Esophagus squamous epithelium (tissue), 5 donors: ENCODE data around the gene DOK4. TPM values are rescaled to one million over a fixed set of nuclear protein-coding genes. Genes with fewer than 3 reads are reported as not detected.

Experiments
- DNase-seq: peaks from one replicate; lab custom pipeline; 2025; lab: John Stamatoyannopoulos, UW
- H3K27ac ChIP-seq, 4 donors: fragments of 200-600 bp; sonication (generic); one replicate each; pipeline ENCODE4 v1.5.1; 2016 to 2019; ENCODE audit warnings: mild to moderate bottlenecking in 1 of 4
- H3K27me3 ChIP-seq, 4 donors: fragments of 200-600 bp; sonication (generic); 1 replicate in 3 of 4; 2 replicates in 1 of 4; pipeline versions ENCODE4 v1.5.1 to v1.6.0; 2017 to 2021; ENCODE audit warnings: antibody characterized with exemption in 1 of 4
- H3K36me3 ChIP-seq, 3 donors: fragments of 200-600 bp; sonication (generic); one replicate each; pipeline ENCODE4 v1.5.1; 2016 to 2019
- H3K4me1 ChIP-seq, 3 donors: fragments of 200-600 bp; sonication (generic); one replicate each; pipeline ENCODE4 v1.5.1; 2017 to 2019
- H3K4me3 ChIP-seq, 4 donors: fragments of 200-600 bp; sonication (generic); 1 replicate in 3 of 4; 2 replicates in 1 of 4; pipeline ENCODE4 v1.5.1; 2016 to 2019; ENCODE audit warnings: mild to moderate bottlenecking in 2 of 4, moderate library complexity in 1 of 4
- H3K9me3 ChIP-seq, 3 donors: fragments of 200-600 bp; sonication (generic); one replicate each; pipeline ENCODE4 v1.5.1; 2016 to 2019
- POLR2A ChIP-seq, 4 donors: fragments of 450-650 bp; IDR thresholded peaks; one replicate each; pipeline ENCODE4 v1.6.1; 2017; ENCODE audit warnings: antibody characterized with exemption in 4 of 4, mild to moderate bottlenecking in 4 of 4, moderate library complexity in 3 of 4
- WGBS, 2 donors: methylation state at CpG; one replicate each; pipeline ENCODE4 v1.1.5; 2018; 5-methylcytosine and 5-hydroxymethylcytosine counted together
- intact Hi-C: fragments of 100-400 bp; cut with DNase I; formaldehyde crosslinking; loops from one replicate; pipeline ENCODE4 v1.15.0; 2022
- total RNA-seq, 4 donors: library from RNA; depleted of rRNA; stranded (reverse); fragments of >200 nt; gene quantifications; one replicate each; pipeline ENCODE4 v1.1.0, GENCODE V29; 2016
- TF ChIP-seq, protein P1 (sequence below), 6 experiments: fragments of 450-650 bp in 4 of 6; fragments of 200-600 bp in 2 of 6; sonication (generic) in 2 of 6; IDR thresholded peaks; one replicate each; pipeline ENCODE4 v1.5.1; 2016 to 2019; ENCODE audit warnings: antibody characterized with exemption in 6 of 6, mild to moderate bottlenecking in 4 of 6, moderate library complexity in 4 of 6
- donor health status: DM: yes; HTN: yes; CAD: no.

The DOK4 gene
- total RNA-seq, 4 donors from 2014 or later, result 20.7 to 42.7 (median 28.8) TPM

- Histone ChIP-seq H3K9me3 (no peaks in the 10 kb centered on the region), H3K27ac (no peak overlapping the region), H3K4me1 (no peaks in the 10 kb centered on the region), H3K36me3 (peaks cover 0 to 14% (median 0%) of the 10 kb centered on the region in 3 donors), H3K27me3 (peaks cover 0 to 5% (median 0%) of the 10 kb centered on the region in 4 donors), H3K4me3 (no peak overlapping the region)
- 92% methylated on average over 2 of the region's 3 CpGs; no CpG with 5 or more reads in 1 of the 2 donors for WGBS, 2 donors
- DNase-seq, result no peak
- intact Hi-C loops, result no loop called here
- TF ChIP-seq POLR2A (IDR thresholded peaks at IDR 0.05), result no peak
- TF ChIP-seq, protein P1, sequence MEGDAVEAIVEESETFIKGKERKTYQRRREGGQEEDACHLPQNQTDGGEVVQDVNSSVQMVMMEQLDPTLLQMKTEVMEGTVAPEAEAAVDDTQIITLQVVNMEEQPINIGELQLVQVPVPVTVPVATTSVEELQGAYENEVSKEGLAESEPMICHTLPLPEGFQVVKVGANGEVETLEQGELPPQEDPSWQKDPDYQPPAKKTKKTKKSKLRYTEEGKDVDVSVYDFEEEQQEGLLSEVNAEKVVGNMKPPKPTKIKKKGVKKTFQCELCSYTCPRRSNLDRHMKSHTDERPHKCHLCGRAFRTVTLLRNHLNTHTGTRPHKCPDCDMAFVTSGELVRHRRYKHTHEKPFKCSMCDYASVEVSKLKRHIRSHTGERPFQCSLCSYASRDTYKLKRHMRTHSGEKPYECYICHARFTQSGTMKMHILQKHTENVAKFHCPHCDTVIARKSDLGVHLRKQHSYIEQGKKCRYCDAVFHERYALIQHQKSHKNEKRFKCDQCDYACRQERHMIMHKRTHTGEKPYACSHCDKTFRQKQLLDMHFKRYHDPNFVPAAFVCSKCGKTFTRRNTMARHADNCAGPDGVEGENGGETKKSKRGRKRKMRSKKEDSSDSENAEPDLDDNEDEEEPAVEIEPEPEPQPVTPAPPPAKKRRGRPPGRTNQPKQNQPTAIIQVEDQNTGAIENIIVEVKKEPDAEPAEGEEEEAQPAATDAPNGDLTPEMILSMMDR (IDR thresholded peaks at IDR 0.05), result no peak
These were observed 21.7 kb upstream of the DOK4 start for GRCh38 chr16:57508035-57508425.

- DNase-seq, result no peak
These were observed 21.1 kb upstream of the DOK4 start for GRCh38 chr16:57507136-57508034.

DNA sequence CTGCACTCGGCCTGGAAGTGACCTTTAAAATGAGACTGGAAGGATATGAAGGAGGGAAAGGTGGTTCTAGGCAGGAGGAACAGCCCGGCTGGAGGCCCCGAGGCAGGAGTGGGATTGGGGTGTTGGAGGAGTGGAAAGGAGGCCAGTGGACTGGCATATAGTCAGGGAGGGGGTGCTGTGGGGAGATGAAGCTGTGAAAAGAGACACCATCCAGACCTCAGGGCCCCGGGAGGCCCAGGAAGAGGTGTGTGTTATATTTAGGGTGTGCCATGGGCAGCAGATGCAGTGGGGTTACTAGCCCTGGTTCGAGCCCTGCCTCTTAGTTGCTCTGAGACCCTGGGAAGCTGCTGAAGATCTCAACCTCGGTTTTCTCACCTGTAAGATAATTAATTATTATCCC lies 18.9 kb upstream of the DOK4 start:
- 60 to 75% methylated on average over 5 to 6 of the region's 6 CpGs for WGBS, 2 donors
- no peaks in the 10 kb centered on the region for H3K36me3 ChIP-seq
- H3K9me3 ChIP-seq, result no peaks in the 10 kb centered on the region
- H3K4me3 ChIP-seq, result no peak overlapping the region
- no peak overlapping the region for H3K27ac ChIP-seq
- H3K4me1 ChIP-seq, result no peaks in the 10 kb centered on the region
- peaks cover 0 to 5% (median 0%) of the 10 kb centered on the region in 4 donors for H3K27me3 ChIP-seq
- TF ChIP-seq, protein P1 (IDR thresholded peaks at IDR 0.05), result no peak
- TF ChIP-seq POLR2A (IDR thresholded peaks at IDR 0.05), result no peak
- intact Hi-C loops, result no loop called here
- no peak for DNase-seq

More at GRCh38 chr16:57507136-57508034, 21.1 kb upstream of the DOK4 start:
- H3K9me3 ChIP-seq, result no peaks in the 10 kb centered on the region
- intact Hi-C loops, result no loop called here
- H3K27me3 ChIP-seq, result peaks cover 0 to 5% (median 0%) of the 10 kb centered on the region in 4 donors
- peaks cover 0 to 8% (median 0%) of the 10 kb centered on the region in 3 donors for H3K36me3 ChIP-seq
- H3K27ac ChIP-seq, result no peak overlapping the region
- no peak overlapping the region for H3K4me3 ChIP-seq
- no peaks in the 10 kb centered on the region for H3K4me1 ChIP-seq
- 72 to 82% methylated on average over 4 of the region's 13 CpGs for WGBS, 2 donors
- TF ChIP-seq, protein P1 (IDR thresholded peaks at IDR 0.05), result no peak
- TF ChIP-seq POLR2A (IDR thresholded peaks at IDR 0.05), result no peak

DNA sequence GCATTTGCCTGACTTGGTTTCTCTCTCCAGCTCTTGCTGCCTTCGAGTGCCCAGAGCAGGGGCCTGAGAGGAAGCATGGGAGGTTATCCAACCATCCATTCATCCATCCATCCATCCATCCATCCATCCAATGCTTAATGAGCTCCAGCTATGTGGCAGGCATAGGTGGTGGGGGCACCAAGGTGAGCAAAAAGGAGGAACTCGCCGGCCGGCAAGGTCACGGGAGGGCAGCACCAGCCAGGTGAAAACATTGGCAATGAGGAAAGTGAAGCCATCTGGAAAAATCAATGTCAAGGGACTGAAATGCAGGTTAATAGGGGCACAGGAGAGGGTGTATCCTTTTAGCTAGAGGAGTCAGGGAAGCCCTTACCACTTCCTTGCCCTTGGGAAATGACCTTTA lies 18.2 kb upstream of the DOK4 start:
- TF ChIP-seq, protein P1 (IDR thresholded peaks at IDR 0.05), result no peak
- no peak for TF ChIP-seq POLR2A (IDR thresholded peaks at IDR 0.05)
- Histone ChIP-seq H3K27ac (no peak overlapping the region), H3K9me3 (no peaks in the 10 kb centered on the region), H3K27me3 (peaks cover 0 to 5% (median 0%) of the 10 kb centered on the region in 4 donors), H3K4me1 (no peaks in the 10 kb centered on the region), H3K4me3 (no peak overlapping the region), H3K36me3 (no peaks in the 10 kb centered on the region)
- intact Hi-C loops, result no loop called here
- DNase-seq, result no peak
- 89 to 90% methylated on average over 5 of the region's 5 CpGs for WGBS, 2 donors

DNA sequence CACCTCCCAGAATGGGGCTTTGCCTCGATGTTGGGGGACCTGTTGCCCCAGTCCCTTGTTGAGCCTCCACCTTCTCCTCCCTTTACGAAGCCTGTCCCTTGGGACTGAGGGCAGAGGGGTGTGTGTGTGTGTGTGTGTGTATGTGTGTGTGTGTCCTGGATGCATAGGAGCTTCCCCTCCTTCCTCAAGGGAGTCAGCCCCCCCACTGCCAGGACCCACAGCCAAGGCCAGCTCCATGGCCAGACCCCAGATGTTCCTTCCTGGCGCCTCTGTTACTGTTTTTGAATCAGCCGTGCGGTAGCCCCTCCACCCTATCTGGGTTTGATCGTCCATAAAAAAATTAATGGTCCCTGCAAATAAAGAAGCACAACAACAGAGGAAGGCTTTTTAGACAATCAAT lies 17.7 kb upstream of the DOK4 start:
- WGBS, 2 donors, result 71% methylated on average over 4 of the region's 6 CpGs; no CpG with 5 or more reads in 1 of the 2 donors
- intact Hi-C loops, result no loop called here
- Histone ChIP-seq H3K36me3 (no peaks in the 10 kb centered on the region), H3K9me3 (no peaks in the 10 kb centered on the region), H3K27me3 (peaks cover 0 to 5% (median 0%) of the 10 kb centered on the region in 4 donors), H3K4me1 (no peaks in the 10 kb centered on the region), H3K4me3 (no peak overlapping the region), H3K27ac (no peak overlapping the region)
- TF ChIP-seq, protein P1 (IDR thresholded peaks at IDR 0.05), result no peak
- no peak for TF ChIP-seq POLR2A (IDR thresholded peaks at IDR 0.05)
- DNase-seq, result no peak
